Thyroid gland (tissue), 4 donors: Measurements from ENCODE around the gene SYNGAP1. TPM values are rescaled to one million over a fixed set of nuclear protein-coding genes. Genes with fewer than 3 reads are reported as not detected.

ENCODE experiments used
- DNase-seq, 2 donors: peaks; one replicate each; pipeline ENCODE4 v3.0.0-alpha.2; 2019
- H3K27ac ChIP-seq, 3 donors: fragments of 200-600 bp; sonication (generic); 1 replicate in 2 of 3; 2 replicates in 1 of 3; pipeline ENCODE4 v1.5.1; 2016 to 2019; ENCODE audit warnings: mild to moderate bottlenecking in 1 of 3, moderate library complexity in 1 of 3
- H3K27me3 ChIP-seq: fragments of 200-600 bp; sonication (generic); one replicate; pipeline ENCODE4 v1.5.1; 2019
- H3K36me3 ChIP-seq, 2 donors: fragments of 200-600 bp; sonication (generic); one replicate each; pipeline ENCODE4 v1.5.1; 2016 to 2019
- H3K4me1 ChIP-seq, 2 donors: fragments of 200-600 bp; sonication (generic); one replicate each; pipeline ENCODE4 v1.5.1; 2017 to 2019
- H3K4me3 ChIP-seq, 3 donors: fragments of 200-600 bp; sonication (generic); replicated peaks in 1 of 3; 1 replicate in 2 of 3; 2 replicates in 1 of 3; pipeline ENCODE4 v1.5.1; 2016; ENCODE audit warnings: mild to moderate bottlenecking in 1 of 3
- H3K9me3 ChIP-seq: fragments of 200-600 bp; sonication (generic); one replicate; pipeline ENCODE4 v1.5.1; 2017
- CTCF ChIP-seq, 6 experiments: fragments of 200-600 bp in 3 of 6; fragments of 450-650 bp in 3 of 6; sonication (generic) in 3 of 6; IDR thresholded peaks; one replicate each; pipeline ENCODE4 v1.5.1; 2016 to 2019; ENCODE audit warnings: antibody characterized with exemption in 6 of 6, mild to moderate bottlenecking in 2 of 6, inconsistent platforms in 1 of 6, moderate library complexity in 1 of 6
- POLR2A ChIP-seq, 2 donors: fragments of 450-650 bp; IDR thresholded peaks; one replicate each; pipeline ENCODE4 v1.6.1; 2017; ENCODE audit warnings: antibody characterized with exemption in 2 of 2, mild to moderate bottlenecking in 2 of 2, moderate library complexity in 1 of 2
- WGBS, 2 donors: methylation state at CpG; one replicate each; pipeline ENCODE4 v1.1.5; 2017; 5-methylcytosine and 5-hydroxymethylcytosine counted together
- intact Hi-C: fragments of 100-400 bp; cut with DNase I; formaldehyde crosslinking; loops from one replicate; pipeline ENCODE4 v1.15.1; 2023
- total RNA-seq, 4 donors: library from RNA; depleted of rRNA; stranded (reverse); fragments of >200 nt; gene quantifications; one replicate each; pipeline ENCODE4 v1.2.3, GENCODE V29; 2016

Gene SYNGAP1
- total RNA-seq, 4 donors from 2014 or later, result 10.0 to 15.3 (median 12.2) TPM

GRCh38 chr6:33410711-33411631 lies 8.9 kb upstream of the SYNGAP1 start, which contains the start of gene PHF1:
Gene PHF1 (plus strand): TSS chr6:33411014. CDS start chr6:33412264, 1,250 bp downstream.
- peak; percentile 73 to 79 for DNase-seq
- intact Hi-C loops, result no loop called here
- 0% methylated on average over 5 to 27 of the region's 67 CpGs for WGBS, 2 donors
- H3K4me3 ChIP-seq, result peak within 1 kb of the TSS; percentile 80 to 100 (median 93)
- peak within 1 kb of the TSS; percentile 93 to 99 (median 93) for H3K27ac ChIP-seq
- H3K4me1 ChIP-seq, result peaks cover 8 to 25% of the 10 kb centered on the region in 2 donors
- no peak for TF ChIP-seq CTCF (IDR thresholded peaks at IDR 0.05)
- TF ChIP-seq POLR2A (IDR thresholded peaks at IDR 0.05), result peak in 1 of 2 donors; percentile 59
- no peaks in the 10 kb centered on the region for H3K27me3 ChIP-seq
- H3K36me3 ChIP-seq, result peaks cover 30 to 31% of the 10 kb centered on the region in 2 donors
- H3K9me3 ChIP-seq, result no peaks in the 10 kb centered on the region

- Histone ChIP-seq H3K27ac (peak overlapping the region; percentile 93 to 99 (median 93)), H3K9me3 (no peaks in the 10 kb centered on the region), H3K4me1 (peaks cover 10 to 32% of the 10 kb centered on the region in 2 donors), H3K27me3 (no peaks in the 10 kb centered on the region), H3K4me3 (peak overlapping the region in 2 of 3 donors; percentile 80 to 100), H3K36me3 (peaks cover 31 to 32% of the 10 kb centered on the region in 2 donors)
- WGBS, 2 donors, result 52 to 59% methylated on average over 6 of the region's 6 CpGs
- TF ChIP-seq CTCF (IDR thresholded peaks at IDR 0.05) (no peak), POLR2A (IDR thresholded peaks at IDR 0.05) (no peak)
- no peak for DNase-seq
- intact Hi-C loops, result no loop called here
Observed at GRCh38 chr6:33411632-33412005, 8.2 kb upstream of the SYNGAP1 start.

GRCh38 chr6:33412140-33413009 lies 7.5 kb upstream of the SYNGAP1 start:
- WGBS, 2 donors, result 88 to 92% methylated on average over 10 of the region's 10 CpGs
- DNase-seq, result no peak
- TF ChIP-seq POLR2A (IDR thresholded peaks at IDR 0.05), result no peak
- TF ChIP-seq CTCF (IDR thresholded peaks at IDR 0.05), result no peak
- Histone ChIP-seq H3K27ac (peak overlapping the region; percentile 93 to 99 (median 93)), H3K27me3 (no peaks in the 10 kb centered on the region), H3K4me3 (peak overlapping the region in 1 of 3 donors; percentile 100), H3K4me1 (peaks cover 17 to 39% of the 10 kb centered on the region in 2 donors), H3K36me3 (peaks cover 31 to 32% of the 10 kb centered on the region in 2 donors), H3K9me3 (no peaks in the 10 kb centered on the region)
- intact Hi-C loops, result no loop called here

- H3K4me1 ChIP-seq, result peaks cover 19 to 42% of the 10 kb centered on the region in 2 donors
- no peak overlapping the region for H3K27ac ChIP-seq
- 90% methylated on average over 14 of the region's 14 CpGs for WGBS, 2 donors
Observed at GRCh38 chr6:33413241-33414120, 6.4 kb upstream of the SYNGAP1 start.

More at GRCh38 chr6:33413241-33414120, 6.4 kb upstream of the SYNGAP1 start:
- no peaks in the 10 kb centered on the region for H3K27me3 ChIP-seq
- H3K36me3 ChIP-seq, result peaks cover 31 to 32% of the 10 kb centered on the region in 2 donors
- no peaks in the 10 kb centered on the region for H3K9me3 ChIP-seq
- H3K4me3 ChIP-seq, result no peak overlapping the region
- intact Hi-C loops, result no loop called here
- no peak for DNase-seq
- no peak for TF ChIP-seq CTCF (IDR thresholded peaks at IDR 0.05)
- TF ChIP-seq POLR2A (IDR thresholded peaks at IDR 0.05), result no peak
